Smooth muscle cell (in vitro differentiated cells): Measurements from ENCODE around the gene EXOC4. TPM values are rescaled to one million over a fixed set of nuclear protein-coding genes. Genes with fewer than 3 reads are reported as not detected.

ENCODE experiments used
- DNase-seq: peaks from one replicate; lab custom pipeline; 2025; ENCODE audit not compliant: unreplicated experiment; lab: John Stamatoyannopoulos, UW
- H2AFZ ChIP-seq: fragments of 200-600 bp; sonication (generic); 2 replicates; pipeline ENCODE4 v1.6.0; 2016; ENCODE audit warnings: antibody characterized with exemption, low read depth, mild to moderate bottlenecking
- H3F3A ChIP-seq: fragments of 200-600 bp; sonication (generic); 2 replicates; pipeline ENCODE4 v1.6.0; 2017; ENCODE audit warnings: antibody characterized with exemption, low read depth
- H3K27ac ChIP-seq: fragments of 200-600 bp; sonication (generic); 2 replicates; pipeline ENCODE4 v1.5.1; 2016; ENCODE audit warnings: low read depth, mild to moderate bottlenecking
- H3K27me3 ChIP-seq: fragments of 200-600 bp; sonication (generic); 2 replicates; pipeline ENCODE4 v1.6.1; 2016; ENCODE audit warnings: low read depth, mild to moderate bottlenecking
- H3K36me3 ChIP-seq: fragments of 200-600 bp; sonication (generic); 2 replicates; pipeline ENCODE4 v1.5.1; 2016; ENCODE audit warnings: low read depth
- H3K4me1 ChIP-seq: fragments of 200-600 bp; sonication (generic); 2 replicates; pipeline ENCODE4 v1.5.1; 2016; ENCODE audit warnings: low read depth
- H3K4me2 ChIP-seq: fragments of 200-600 bp; sonication (generic); 2 replicates; pipeline ENCODE4 v1.6.0; 2016; ENCODE audit warnings: mild to moderate bottlenecking
- H3K4me3 ChIP-seq: fragments of 200-600 bp; sonication (generic); 2 replicates; pipeline ENCODE4 v1.5.1; 2016; ENCODE audit warnings: mild to moderate bottlenecking
- H3K79me2 ChIP-seq: fragments of 200-600 bp; sonication (generic); 2 replicates; pipeline ENCODE4 v1.6.0; 2016; ENCODE audit warnings: low read depth, mild to moderate bottlenecking
- H3K9ac ChIP-seq: fragments of 200-600 bp; sonication (generic); 2 replicates; pipeline ENCODE4 v1.6.0; 2016; ENCODE audit warnings: low read depth
- H3K9me3 ChIP-seq: fragments of 200-600 bp; sonication (generic); replicated peaks from 2 replicates; pipeline ENCODE4 v1.5.1; 2016; ENCODE audit warnings: low read depth
- H4K20me1 ChIP-seq: fragments of 200-600 bp; sonication (generic); 2 replicates; pipeline ENCODE4 v1.6.0; 2016; ENCODE audit warnings: low read depth
- WGBS: methylation state at CpG from one replicate; pipeline ENCODE4 v1.1.7; 2016; ENCODE audit warnings: low lambda C conversion rate; 5-methylcytosine and 5-hydroxymethylcytosine counted together
- polyA plus RNA-seq: library from polyadenylated mRNA; unstranded; fragments of >200 nt; fragmentation: Nextera tagmentation; extraction: Ambion mirVana; gene quantifications from 2 replicates; pipeline ENCODE4 v1.2.1, GENCODE V29; 2016
- total RNA-seq: library from RNA; depleted of rRNA; stranded (reverse); fragments of >200 nt; gene quantifications from 2 replicates; pipeline ENCODE4 v1.2.3, GENCODE V29; 2014
- TF ChIP-seq, protein P1 (sequence below): fragments of 200-600 bp; sonication (generic); IDR thresholded peaks from 2 replicates; pipeline ENCODE4 v1.5.1; 2017; ENCODE audit warnings: borderline replicate concordance, mild to moderate bottlenecking, antibody characterized with exemption; ENCODE audit not compliant: insufficient read depth, poor library complexity, severe bottlenecking

EXOC4 gene
- total and polyA plus RNA-seq, 2 experiments from 2014 or later = 21.5 to 47.1 TPM

DNA sequence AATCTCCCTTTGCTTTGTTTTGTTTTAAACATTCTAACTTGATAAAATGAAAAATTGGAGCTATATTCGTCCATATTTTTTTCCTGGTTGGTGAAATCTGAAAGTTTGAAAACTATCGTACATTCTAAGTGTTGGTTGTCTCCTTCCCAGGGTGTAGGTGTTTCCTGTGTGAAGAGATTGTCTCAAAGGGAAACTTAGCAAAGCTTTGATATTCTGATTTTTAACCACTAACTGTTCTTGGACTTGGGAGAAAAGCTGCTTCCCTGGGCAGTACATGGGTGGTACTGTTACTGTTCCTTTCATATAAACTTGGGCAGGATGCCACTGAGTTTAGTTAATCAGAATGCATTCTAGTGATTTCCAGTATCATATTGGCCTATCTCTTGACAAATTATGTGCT, 620.8 kb downstream of the EXOC4 start:
- WGBS = 83% methylated on average over 2 of the region's 2 CpGs
- Histone ChIP-seq H4K20me1 (no peaks in the 10 kb centered on the region), H3K27ac (no peak overlapping the region), H3K79me2 (no peaks in the 10 kb centered on the region), H3K4me1 (no peaks in the 10 kb centered on the region), H3K4me3 (no peak overlapping the region), H3K9me3 (no peaks in the 10 kb centered on the region), H3K4me2 (no peak overlapping the region), H3K36me3 (no peaks in the 10 kb centered on the region), H2AFZ (no peak overlapping the region), H3K27me3 (no peaks in the 10 kb centered on the region), H3F3A (no peaks in the 10 kb centered on the region), H3K9ac (no peak overlapping the region)
- no peak for DNase-seq
- TF ChIP-seq, protein P1, sequence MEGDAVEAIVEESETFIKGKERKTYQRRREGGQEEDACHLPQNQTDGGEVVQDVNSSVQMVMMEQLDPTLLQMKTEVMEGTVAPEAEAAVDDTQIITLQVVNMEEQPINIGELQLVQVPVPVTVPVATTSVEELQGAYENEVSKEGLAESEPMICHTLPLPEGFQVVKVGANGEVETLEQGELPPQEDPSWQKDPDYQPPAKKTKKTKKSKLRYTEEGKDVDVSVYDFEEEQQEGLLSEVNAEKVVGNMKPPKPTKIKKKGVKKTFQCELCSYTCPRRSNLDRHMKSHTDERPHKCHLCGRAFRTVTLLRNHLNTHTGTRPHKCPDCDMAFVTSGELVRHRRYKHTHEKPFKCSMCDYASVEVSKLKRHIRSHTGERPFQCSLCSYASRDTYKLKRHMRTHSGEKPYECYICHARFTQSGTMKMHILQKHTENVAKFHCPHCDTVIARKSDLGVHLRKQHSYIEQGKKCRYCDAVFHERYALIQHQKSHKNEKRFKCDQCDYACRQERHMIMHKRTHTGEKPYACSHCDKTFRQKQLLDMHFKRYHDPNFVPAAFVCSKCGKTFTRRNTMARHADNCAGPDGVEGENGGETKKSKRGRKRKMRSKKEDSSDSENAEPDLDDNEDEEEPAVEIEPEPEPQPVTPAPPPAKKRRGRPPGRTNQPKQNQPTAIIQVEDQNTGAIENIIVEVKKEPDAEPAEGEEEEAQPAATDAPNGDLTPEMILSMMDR = no peak

GRCh38 chr7:133883591-133883990, 630.7 kb downstream of the EXOC4 start:
- TF ChIP-seq, protein P1 = no peak
- no peak overlapping the region for H3K4me3 ChIP-seq
- no peaks in the 10 kb centered on the region for H3F3A ChIP-seq
- no peak overlapping the region for H3K9ac ChIP-seq
- H3K4me2 ChIP-seq = no peak overlapping the region
- no peak for DNase-seq
- WGBS = 80% methylated on average over 3 of the region's 3 CpGs
- no peaks in the 10 kb centered on the region for H3K9me3 ChIP-seq
- no peaks in the 10 kb centered on the region for H3K36me3 ChIP-seq
- no peaks in the 10 kb centered on the region for H3K4me1 ChIP-seq
- no peak overlapping the region for H2AFZ ChIP-seq
- no peak overlapping the region for H3K27ac ChIP-seq
- H4K20me1 ChIP-seq = no peaks in the 10 kb centered on the region
- no peaks in the 10 kb centered on the region for H3K27me3 ChIP-seq
- no peaks in the 10 kb centered on the region for H3K79me2 ChIP-seq

DNA sequence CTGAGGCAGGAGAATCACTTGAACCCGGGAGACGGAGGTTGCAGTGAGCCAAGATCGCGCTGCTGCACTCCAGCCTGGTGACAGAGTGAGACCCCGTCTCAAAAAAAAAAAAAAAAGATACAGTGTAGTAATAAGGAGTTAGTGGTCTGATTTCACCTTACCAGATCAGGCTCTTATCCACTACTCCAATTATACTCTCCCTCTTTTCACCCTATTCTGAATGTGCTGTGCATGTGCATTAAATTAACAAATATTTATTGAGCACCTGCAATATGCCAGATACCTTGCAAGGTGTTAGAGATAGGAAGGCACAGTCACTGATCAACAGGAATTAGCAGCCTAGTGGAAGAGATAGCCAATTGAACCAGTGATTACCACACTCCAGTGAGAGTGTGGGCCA, 632.3 kb downstream of the EXOC4 start:
- Histone ChIP-seq H3K4me3 (no peak overlapping the region), H3K27me3 (no peaks in the 10 kb centered on the region), H2AFZ (no peak overlapping the region), H3F3A (no peaks in the 10 kb centered on the region), H4K20me1 (no peaks in the 10 kb centered on the region), H3K9me3 (no peaks in the 10 kb centered on the region), H3K4me2 (no peak overlapping the region), H3K79me2 (no peaks in the 10 kb centered on the region), H3K27ac (no peak overlapping the region), H3K36me3 (no peaks in the 10 kb centered on the region), H3K9ac (no peak overlapping the region), H3K4me1 (no peaks in the 10 kb centered on the region)
- DNase-seq = no peak
- TF ChIP-seq, protein P1 = no peak
- WGBS = 94% methylated on average over 5 of the region's 5 CpGs

DNA sequence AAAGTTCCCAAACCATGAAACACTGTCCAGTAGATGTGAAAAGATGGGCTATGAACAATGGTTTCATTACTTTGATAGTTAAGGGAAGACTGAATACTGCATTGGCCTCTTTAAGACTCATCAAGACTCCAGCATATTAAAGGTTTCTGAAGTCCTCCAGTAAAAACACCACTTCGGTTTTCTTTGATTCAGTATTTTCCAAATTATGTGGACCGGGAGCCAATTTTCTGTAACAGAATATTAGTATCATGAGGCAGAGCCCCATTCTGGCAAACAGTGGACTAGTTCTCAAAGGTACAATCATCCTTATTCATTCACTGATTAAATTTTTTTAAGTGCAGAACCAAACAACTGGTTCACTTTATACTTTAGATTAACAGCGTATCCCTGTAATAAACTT, 633.2 kb downstream of the EXOC4 start:
- Histone ChIP-seq H2AFZ (no peak overlapping the region), H4K20me1 (no peaks in the 10 kb centered on the region), H3K27me3 (no peaks in the 10 kb centered on the region), H3K27ac (no peak overlapping the region), H3K9ac (no peak overlapping the region), H3K4me2 (no peak overlapping the region), H3K4me3 (no peak overlapping the region), H3K9me3 (no peaks in the 10 kb centered on the region), H3K4me1 (no peaks in the 10 kb centered on the region), H3F3A (no peaks in the 10 kb centered on the region), H3K36me3 (no peaks in the 10 kb centered on the region), H3K79me2 (no peaks in the 10 kb centered on the region)
- 97% methylated on average over 3 of the region's 3 CpGs for WGBS
- DNase-seq = no peak
- TF ChIP-seq, protein P1 = no peak
